ENCODE data around the gene TTLL7.

Gene TTLL7

DNA sequence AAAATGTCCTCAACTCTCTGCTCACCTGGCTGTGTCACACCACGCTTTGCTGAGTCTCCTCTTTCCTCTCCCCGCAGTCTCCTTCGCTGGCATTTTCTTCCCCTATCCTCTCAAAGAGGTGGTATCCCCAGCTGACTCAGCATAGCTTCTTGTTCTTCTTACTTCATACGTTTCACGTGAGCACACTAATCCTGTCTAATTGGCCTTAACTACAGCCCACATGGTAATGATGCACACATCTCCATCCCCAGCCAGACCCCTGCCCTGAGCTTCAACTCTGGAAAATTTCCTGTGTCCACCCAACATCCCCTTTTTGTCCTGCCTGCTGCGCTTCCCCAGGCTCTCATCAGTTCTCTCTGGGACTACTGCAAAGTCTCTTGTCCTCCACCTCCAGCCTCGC lies 169.8 kb downstream of the TTLL7 start:
- H3K4me3 ChIP-seq (ENCODE audit: low read depth, low read length) = no peak overlapping the region

DNA sequence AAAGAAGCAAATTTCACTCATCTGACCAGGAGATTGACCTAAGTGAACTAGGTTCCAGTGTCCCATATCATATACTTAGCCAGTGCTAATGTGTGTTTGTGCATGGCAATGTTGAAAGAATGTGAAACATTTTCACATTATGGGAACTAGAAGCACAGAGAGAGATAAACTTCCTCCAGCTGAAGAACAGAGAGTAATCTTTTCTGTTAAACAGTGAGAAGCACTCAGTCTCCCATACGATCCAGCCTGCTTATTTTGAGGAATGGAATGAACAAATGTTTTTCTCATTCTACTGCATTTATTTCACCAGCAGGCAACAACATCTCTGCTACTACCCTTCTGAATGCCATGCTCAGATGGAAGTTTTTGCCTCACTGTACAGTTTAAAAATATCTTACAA lies 170.5 kb downstream of the TTLL7 start:
- no peak overlapping the region for H3K4me3 ChIP-seq (ENCODE audit: low read depth, low read length)

DNA sequence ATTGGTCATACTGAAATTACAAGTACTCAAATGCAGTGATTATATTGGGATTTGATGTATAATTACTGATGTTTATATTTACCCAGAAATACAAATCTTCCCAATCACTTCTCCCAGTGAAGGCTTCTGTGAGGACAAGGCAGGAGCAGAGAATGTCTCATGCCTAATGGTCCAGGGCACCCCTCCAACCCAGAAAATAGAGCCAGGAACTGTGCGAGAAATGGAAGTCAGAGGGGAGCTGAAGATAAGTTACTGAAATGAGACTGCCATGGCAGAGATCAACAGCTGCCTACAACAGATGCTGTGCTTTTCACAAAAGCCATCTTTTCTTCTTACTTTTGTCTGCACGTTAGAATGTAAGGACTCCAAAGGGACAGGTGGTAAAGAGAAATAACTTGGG lies 171.2 kb downstream of the TTLL7 start:
- H3K4me3 ChIP-seq (ENCODE audit: low read depth, low read length) = no peak overlapping the region

DNA sequence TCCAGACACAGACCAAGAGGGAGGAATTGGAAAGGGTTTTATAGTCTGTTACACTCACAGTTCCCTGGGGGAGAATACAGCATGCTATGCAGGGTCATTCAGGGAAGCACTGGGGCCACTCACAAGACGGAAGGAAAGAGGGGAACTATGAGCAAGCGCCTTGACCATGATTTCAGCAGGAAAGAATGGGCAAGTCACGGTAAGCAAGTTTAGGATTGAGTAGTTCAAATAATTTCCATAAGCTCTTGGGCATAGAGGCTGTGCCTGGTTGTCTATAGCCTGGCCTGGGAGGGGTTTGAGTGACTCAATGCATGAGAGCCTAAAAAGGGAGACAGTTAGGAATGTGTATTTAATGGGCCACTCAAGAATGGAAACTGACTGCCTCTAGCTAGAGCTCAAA lies 176.7 kb downstream of the TTLL7 start:
- no peak overlapping the region for H3K4me3 ChIP-seq (ENCODE audit: low read depth, low read length)

DNA sequence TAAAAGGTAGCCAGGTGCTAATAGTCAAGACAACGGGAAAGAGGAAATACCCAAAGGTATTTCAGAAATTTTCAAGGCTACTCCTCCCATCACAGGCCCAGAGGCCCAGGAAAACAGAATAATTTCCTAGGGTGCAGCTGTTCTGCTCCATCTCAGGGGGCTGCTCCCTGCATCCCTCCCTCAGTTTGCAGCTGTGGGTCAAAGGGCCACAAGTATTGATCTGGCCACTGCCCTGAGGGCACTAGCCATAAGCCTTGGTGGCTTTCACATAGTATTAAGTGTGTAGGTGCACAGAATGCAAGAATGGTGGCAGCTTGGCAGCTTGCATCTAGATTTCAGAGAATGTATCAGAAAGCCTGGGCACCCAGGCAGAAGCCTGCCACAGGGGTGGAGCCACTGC lies 179.5 kb downstream of the TTLL7 start:
- no peak overlapping the region for H3K4me3 ChIP-seq (ENCODE audit: low read depth, low read length)

DNA sequence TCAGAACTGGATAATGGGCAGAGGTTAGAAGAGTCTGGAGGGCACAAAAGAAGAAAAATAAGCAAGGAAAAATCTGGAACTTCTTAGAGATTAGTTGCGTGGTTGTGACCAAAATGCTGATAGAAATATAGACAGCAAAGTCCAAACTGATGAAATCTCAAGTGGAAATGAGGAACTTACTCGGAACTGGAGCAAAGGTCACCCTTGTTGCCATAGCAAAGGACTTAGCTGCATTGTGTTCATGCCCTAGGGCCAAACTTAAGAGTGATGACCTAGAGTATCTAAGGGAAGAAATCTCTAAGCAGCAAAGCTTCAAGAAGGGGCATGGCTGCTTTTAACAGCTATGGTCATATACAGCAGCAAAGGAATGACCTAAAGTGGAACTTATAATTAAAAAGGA lies 180.0 kb downstream of the TTLL7 start:
- no peak overlapping the region for H3K4me3 ChIP-seq (ENCODE audit: low read depth, low read length)

DNA sequence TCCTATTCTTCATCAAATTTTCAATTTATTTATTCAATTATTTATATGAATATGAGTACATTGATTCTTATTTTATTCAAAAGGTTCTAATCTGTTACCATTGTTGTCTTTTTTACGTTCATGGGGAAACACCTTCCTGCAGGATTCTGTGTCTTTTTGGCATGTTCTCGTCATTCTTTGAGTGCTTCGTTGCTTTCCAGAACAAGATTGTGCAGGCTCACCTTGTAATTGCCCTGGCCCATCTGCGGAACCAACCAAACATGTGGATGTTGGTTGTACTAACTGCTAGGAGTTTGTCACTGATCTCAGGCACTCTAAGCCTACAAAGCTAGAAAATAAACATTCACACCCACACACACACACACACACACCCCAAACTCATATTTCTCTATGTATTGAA lies 182.1 kb downstream of the TTLL7 start:
- no peak overlapping the region for H3K4me3 ChIP-seq (ENCODE audit: low read depth, low read length)

DNA sequence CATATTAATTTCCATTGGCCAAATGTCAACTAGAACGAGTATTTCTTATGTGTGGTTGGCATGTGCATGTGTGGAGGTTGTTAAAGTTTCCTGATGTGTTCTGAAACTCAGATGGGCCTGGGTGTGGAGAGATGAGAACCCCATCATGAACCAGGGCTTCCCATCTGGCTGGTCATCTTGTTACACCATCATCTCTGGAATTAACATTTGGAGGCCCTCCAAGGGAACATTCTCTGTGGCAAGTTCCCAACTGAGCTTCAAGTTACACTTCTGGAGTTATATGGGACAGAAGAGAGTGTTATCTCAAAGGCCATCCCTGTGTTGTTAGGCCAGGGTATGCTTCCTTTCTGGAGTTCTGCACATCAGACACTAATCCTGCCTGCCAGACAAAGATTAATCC lies 183.6 kb downstream of the TTLL7 start:
- no peak overlapping the region for H3K4me3 ChIP-seq (ENCODE audit: low read depth, low read length)

Measured in iPS-11a (cell line).